Hematopoietic multipotent progenitor cell treated with erythropoietin and hydrocortisone succinate and interleukin-3 and kit ligand, for 17 days (in vitro differentiated cells): ENCODE measurements around the gene REEP2.
A peak's percentile ranks its signal among the peaks of the same experiment; 100 is the strongest.
"Not testable (repeated sequence)": the region's sequence is repeated elsewhere in the genome, so short reads cannot be mapped to it uniquely, and the experiment has no call there.

ENCODE experiments used
- DNase-seq: peaks from one replicate; pipeline ENCODE4 v3.0.0-alpha.2; 2015; ENCODE audit warnings: low spot score

Gene REEP2

GRCh38 chr5:138466125-138466899 is 27.5 kb downstream of the REEP2 start:
- no peak for DNase-seq

GRCh38 chr5:138466900-138467710 is 28.2 kb downstream of the REEP2 start:
- peak; percentile 24 for DNase-seq

- DNase-seq, result peak; percentile 11
These were observed 28.9 kb downstream of the REEP2 start for GRCh38 chr5:138467711-138468132.

- DNase-seq, result no peak
These were observed 29.5 kb downstream of the REEP2 start for GRCh38 chr5:138468133-138468965.

- peak; percentile 6 for DNase-seq
These were observed 30.2 kb downstream of the REEP2 start for GRCh38 chr5:138468966-138469539.

GRCh38 chr5:138469540-138470321 is 30.9 kb downstream of the REEP2 start:
- DNase-seq, result peak; percentile 5

GRCh38 chr5:138470322-138471051 is 31.6 kb downstream of the REEP2 start:
- peak; percentile 14 for DNase-seq

- peak; percentile 4 for DNase-seq
These were observed 32.1 kb downstream of the REEP2 start for GRCh38 chr5:138471052-138471361.

GRCh38 chr5:138472353-138472752 is 33.5 kb downstream of the REEP2 start:
- peak; percentile 5 for DNase-seq

GRCh38 chr5:138473151-138473550 is 34.3 kb downstream of the REEP2 start:
- DNase-seq, result not testable (repeated sequence)

GRCh38 chr5:138476918-138477317 is 38.1 kb downstream of the REEP2 start:
- DNase-seq, result no peak

- no peak for DNase-seq
These were observed 43.8 kb downstream of the REEP2 start for GRCh38 chr5:138482638-138483037.

- DNase-seq, result no peak
These were observed 49.7 kb downstream of the REEP2 start for GRCh38 chr5:138488481-138488945.

- DNase-seq, result no peak
These were observed 50.8 kb downstream of the REEP2 start for GRCh38 chr5:138489683-138490061.

- DNase-seq, result no peak
These were observed 51.9 kb downstream of the REEP2 start for GRCh38 chr5:138490648-138491283.

GRCh38 chr5:138491284-138491648 is 52.4 kb downstream of the REEP2 start:
- DNase-seq, result no peak

- DNase-seq, result peak; percentile 30
These were observed 53.1 kb downstream of the REEP2 start for GRCh38 chr5:138491669-138492559.

- DNase-seq, result no peak
These were observed 53.7 kb downstream of the REEP2 start for GRCh38 chr5:138492560-138493045.

GRCh38 chr5:138495351-138495750 is 56.5 kb downstream of the REEP2 start:
- DNase-seq, result no peak
